Caco-2 (cell line): ENCODE data around the gene MPC1. TPM values are rescaled to one million over a fixed set of nuclear protein-coding genes. Genes with fewer than 3 reads are reported as not detected.

ENCODE experiments used
- BruUV-seq: library from RNA; stranded (reverse); fragments of 400-500 nt; replicated peaks from 2 replicates; lab custom pipeline; 2021; lab: Mats Ljungman, UMichigan
- CTCF ChIA-PET: fragments of 300-600 bp; sonication (Branson Sonifier 250); formaldehyde crosslinking; loops from one replicate; lab custom pipeline; 2022; ENCODE audit warnings: antibody characterized with exemption; lab: Charles Lee
- POLR2A ChIA-PET: fragments of 300-600 bp; sonication (Branson Sonifier 250); formaldehyde crosslinking; loops from one replicate; lab custom pipeline; 2022; ENCODE audit warnings: antibody characterized with exemption; lab: Charles Lee
- DNase-seq, 2 experiments: peaks; one replicate each; pipeline versions ENCODE4 v3.0.0 to v3.0.0-alpha.2; 2020 to 2022
- H3K27me3 ChIP-seq: replicated peaks from 2 replicates; pipeline ENCODE4 v1.6.0; 2011; ENCODE audit warnings: low read length; ENCODE audit not compliant: control insufficient read depth, insufficient read depth
- H3K36me3 ChIP-seq: 2 replicates; pipeline ENCODE4 v1.5.1; 2011; ENCODE audit warnings: low read length; ENCODE audit not compliant: control insufficient read depth, insufficient read depth
- H3K4me1 ChIP-seq: fragments of 250-450 bp; sonication (Bioruptor Pico); 2 replicates; pipeline ENCODE4 v1.5.1; 2020; ENCODE audit warnings: mild to moderate bottlenecking
- H3K4me3 ChIP-seq: 2 replicates; pipeline ENCODE4 v1.5.1; 2011; ENCODE audit warnings: low read depth, mild to moderate bottlenecking, control low read depth, low read length
- H3K9me3 ChIP-seq: fragments of 250-450 bp; sonication (Bioruptor Pico); 2 replicates; pipeline ENCODE4 v1.5.1; 2020; ENCODE audit warnings: mild to moderate bottlenecking, moderate library complexity
- H3K27ac Mint-ChIP-seq: one replicate; pipeline ENCODE4 v1.8.0; 2022; ENCODE audit warnings: mixed read lengths; ENCODE audit not compliant: unreplicated experiment
- H3K27me3 Mint-ChIP-seq: one replicate; pipeline ENCODE4 v1.8.0; 2022; ENCODE audit warnings: mixed read lengths; ENCODE audit not compliant: insufficient read depth, unreplicated experiment
- H3K36me3 Mint-ChIP-seq: one replicate; pipeline ENCODE4 v1.8.0; 2022; ENCODE audit warnings: mild to moderate bottlenecking, mixed read lengths; ENCODE audit not compliant: insufficient read depth, unreplicated experiment
- H3K4me1 Mint-ChIP-seq: one replicate; pipeline ENCODE4 v1.8.0; 2022; ENCODE audit warnings: low read depth, mixed read lengths; ENCODE audit not compliant: unreplicated experiment
- H3K4me3 Mint-ChIP-seq: one replicate; pipeline ENCODE4 v1.8.0; 2022; ENCODE audit warnings: mild to moderate bottlenecking, moderate library complexity, mixed read lengths; ENCODE audit not compliant: unreplicated experiment
- H3K9me3 Mint-ChIP-seq: one replicate; pipeline ENCODE4 v1.8.0; 2022; ENCODE audit warnings: mixed read lengths; ENCODE audit not compliant: unreplicated experiment
- CTCF ChIP-seq, 2 experiments: fragments of 200-600 bp in 1 of 2; IDR thresholded peaks; 1 replicate in 1 of 2; 2 replicates in 1 of 2; pipeline versions ENCODE4 v1.5.1 to v1.8.0; 2011 to 2022; ENCODE audit warnings: antibody characterized with exemption in 1 of 2, control low read depth in 1 of 2, inconsistent platforms in 1 of 2, low read depth in 1 of 2, low read length in 1 of 2, mild to moderate bottlenecking in 1 of 2, moderate library complexity in 1 of 2; ENCODE audit not compliant: insufficient read depth in 1 of 2, severe bottlenecking in 1 of 2, unreplicated experiment in 1 of 2
- intact Hi-C: fragments of 100-400 bp; cut with micrococcal nuclease; formaldehyde crosslinking; loops from one replicate; pipeline ENCODE4 v1.10.0; 2022; ENCODE audit not compliant: unreplicated experiment
- total RNA-seq: library from RNA; stranded (reverse); gene quantifications from 2 replicates; pipeline ENCODE4 v1.2.3, GENCODE V29; 2022

The MPC1 gene
- total RNA-seq, 1 experiment from 2014 or later: 19.7 TPM

GRCh38 chr6:166370489-166370888, 12.3 kb downstream of the MPC1 start:
- ChIA-PET POLR2A (no interaction called here), CTCF (no interaction called here)
- Mint-ChIP-seq H3K27ac (no peak overlapping the region), H3K4me1 (no peaks in the 10 kb centered on the region), H3K9me3 (no peaks in the 10 kb centered on the region), H3K4me3 (no peak overlapping the region), H3K27me3 (no peaks in the 10 kb centered on the region), H3K36me3 (no peaks in the 10 kb centered on the region)
- H3K36me3 ChIP-seq: no peaks in the 10 kb centered on the region; the same call in 1 of the 2 replicates
- H3K4me1 ChIP-seq: no peaks in the 10 kb centered on the region
- TF ChIP-seq CTCF (IDR thresholded peaks at IDR 0.05; ENCODE audit: insufficient read depth in 1 of 2, low read depth in 1 of 2, low read length in 1 of 2, severe bottlenecking in 1 of 2, unreplicated experiment in 1 of 2): no peak
- no peak for DNase-seq
- no peaks in the 10 kb centered on the region for H3K27me3 ChIP-seq
- intact Hi-C loops: no loop called here
- no peaks in the 10 kb centered on the region for H3K9me3 ChIP-seq
- BruUV-seq: no TSS peak
- no peak overlapping the region for H3K4me3 ChIP-seq

GRCh38 chr6:166369782-166370181, 13.0 kb downstream of the MPC1 start:
- H3K27me3 ChIP-seq: no peaks in the 10 kb centered on the region
- no peaks in the 10 kb centered on the region for H3K9me3 Mint-ChIP-seq
- no peak for DNase-seq
- intact Hi-C loops: no loop called here
- no peaks in the 10 kb centered on the region for H3K36me3 Mint-ChIP-seq
- H3K27me3 Mint-ChIP-seq: no peaks in the 10 kb centered on the region
- no peak for TF ChIP-seq CTCF (IDR thresholded peaks at IDR 0.05; ENCODE audit: insufficient read depth in 1 of 2, low read depth in 1 of 2, low read length in 1 of 2, severe bottlenecking in 1 of 2, unreplicated experiment in 1 of 2)
- no TSS peak for BruUV-seq
- H3K9me3 ChIP-seq: no peaks in the 10 kb centered on the region
- CTCF ChIA-PET: no interaction called here
- POLR2A ChIA-PET: no interaction called here
- no peaks in the 10 kb centered on the region for H3K4me1 ChIP-seq
- no peaks in the 10 kb centered on the region; the same call in 1 of the 2 replicates for H3K36me3 ChIP-seq
- no peaks in the 10 kb centered on the region for H3K4me1 Mint-ChIP-seq
- no peak overlapping the region for H3K4me3 Mint-ChIP-seq
- no peak overlapping the region for H3K27ac Mint-ChIP-seq
- H3K4me3 ChIP-seq: no peak overlapping the region

GRCh38 chr6:166366921-166367320, 15.8 kb downstream of the MPC1 start:
- CTCF ChIA-PET: no interaction called here
- Mint-ChIP-seq H3K9me3 (no peaks in the 10 kb centered on the region), H3K27me3 (no peaks in the 10 kb centered on the region), H3K4me1 (no peaks in the 10 kb centered on the region), H3K36me3 (no peaks in the 10 kb centered on the region), H3K4me3 (no peak overlapping the region), H3K27ac (no peak overlapping the region)
- DNase-seq: no peak
- H3K9me3 ChIP-seq: no peaks in the 10 kb centered on the region
- no peak for TF ChIP-seq CTCF (IDR thresholded peaks at IDR 0.05; ENCODE audit: insufficient read depth in 1 of 2, low read depth in 1 of 2, low read length in 1 of 2, severe bottlenecking in 1 of 2, unreplicated experiment in 1 of 2)
- no peaks in the 10 kb centered on the region; the same call in none of the 2 replicates for H3K36me3 ChIP-seq
- no peak overlapping the region for H3K4me3 ChIP-seq
- intact Hi-C loops: no loop called here
- H3K4me1 ChIP-seq: no peaks in the 10 kb centered on the region
- POLR2A ChIA-PET: no interaction called here
- BruUV-seq: no TSS peak
- H3K27me3 ChIP-seq: no peaks in the 10 kb centered on the region
